H1 (cell line): ENCODE data around the gene KLF5. TPM values are rescaled to one million over a fixed set of nuclear protein-coding genes. Genes with fewer than 3 reads are reported as not detected.

Experiments
- CTCF ChIA-PET: fragments of 300-600 bp; sonication (Branson Sonifier 250); formaldehyde crosslinking; loops from one replicate; lab custom pipeline; 2021; ENCODE audit not compliant: partially characterized antibody; lab: Charles Lee
- POLR2A ChIA-PET: fragments of 300-600 bp; sonication (Branson Sonifier 250); formaldehyde crosslinking; loops from one replicate; lab custom pipeline; 2021; ENCODE audit warnings: inconsistent platforms; ENCODE audit not compliant: partially characterized antibody; lab: Charles Lee
- DNase-seq, 2 experiments: peaks; one replicate each; pipeline versions ENCODE4 v3.0.0 to v3.0.0-alpha.2; 2010 to 2022; ENCODE audit warnings: low spot score in 2 of 2, low read depth in 1 of 2, mixed read lengths in 1 of 2
- FAIRE-seq: peaks from 2 replicates; lab custom pipeline; 2011; peaks lifted over from hg19 to GRCh38; lab: Jason Lieb, UNC
- H2AFZ ChIP-seq: 2 replicates; pipeline ENCODE4 v1.8.1; 2012; ENCODE audit warnings: low read length, inconsistent platforms
- H2AK5ac ChIP-seq: 2 replicates; pipeline ENCODE4 v1.6.1; 2013; ENCODE audit warnings: low read depth, low read length
- H2BK120ac ChIP-seq: replicated peaks from 2 replicates; pipeline ENCODE3; 2013; ENCODE audit warnings: low read depth, low read length, inconsistent platforms
- H2BK12ac ChIP-seq: 2 replicates; pipeline ENCODE4 v1.6.1; 2013; ENCODE audit warnings: low read depth, low read length
- H2BK15ac ChIP-seq: 2 replicates; pipeline ENCODE4 v1.6.1; 2013; ENCODE audit warnings: low read length
- H2BK20ac ChIP-seq: 2 replicates; pipeline ENCODE4 v1.6.1; 2013; ENCODE audit warnings: low read length
- H2BK5ac ChIP-seq: 2 replicates; pipeline ENCODE4 v1.6.1; 2013; ENCODE audit warnings: low read depth, low read length
- H3K14ac ChIP-seq: 2 replicates; pipeline ENCODE4 v1.6.1; 2013; ENCODE audit warnings: inconsistent platforms; ENCODE audit not compliant: insufficient read length
- H3K18ac ChIP-seq: 2 replicates; pipeline ENCODE4 v1.6.1; 2013; ENCODE audit warnings: low read length; ENCODE audit errors: extremely low read depth
- H3K23ac ChIP-seq: 2 replicates; pipeline ENCODE4 v1.6.1; 2013; ENCODE audit warnings: inconsistent platforms; ENCODE audit not compliant: insufficient read length
- H3K23me2 ChIP-seq: 2 replicates; pipeline ENCODE4 v1.6.1; 2013; ENCODE audit warnings: low read depth, low read length
- H3K27ac ChIP-seq: 2 replicates; pipeline ENCODE4 v1.6.1; 2011; ENCODE audit warnings: low read depth, low read length, inconsistent platforms
- H3K27me3 ChIP-seq, 4 experiments: replicated peaks in 1 of 4; 1 replicate in 1 of 4; 2 replicates in 3 of 4; pipeline versions ENCODE4 v1.6.1 to v1.8.1; 2011 to 2013; ENCODE audit warnings: low read length in 3 of 4, mild to moderate bottlenecking in 3 of 4, inconsistent platforms in 2 of 4, mixed read lengths in 2 of 4, moderate library complexity in 1 of 4; ENCODE audit not compliant: control insufficient read depth in 3 of 4, insufficient read depth in 3 of 4; ENCODE audit errors: extremely low read depth in 1 of 4
- H3K36me3 ChIP-seq, 4 experiments: 2 replicates each; pipeline versions ENCODE4 v1.6.1 to v1.8.1; 2011 to 2013; ENCODE audit warnings: mild to moderate bottlenecking in 4 of 4, low read length in 3 of 4, moderate library complexity in 2 of 4, control low read depth in 1 of 4, inconsistent platforms in 1 of 4; ENCODE audit not compliant: insufficient read depth in 4 of 4, control insufficient read depth in 2 of 4
- H3K4ac ChIP-seq: replicated peaks from 2 replicates; pipeline ENCODE3; 2013; ENCODE audit warnings: low read length, low read depth, mixed read lengths, inconsistent platforms; ENCODE audit not compliant: insufficient read length
- H3K4me1 ChIP-seq, 4 experiments: replicated peaks in 1 of 4; 1 replicate in 1 of 4; 2 replicates in 3 of 4; pipeline versions ENCODE4 v1.6.1 to v1.8.1; 2011 to 2013; ENCODE audit warnings: low read length in 3 of 4, inconsistent platforms in 2 of 4, mixed read lengths in 1 of 4; ENCODE audit not compliant: insufficient read depth in 4 of 4, control insufficient read depth in 3 of 4
- H3K4me2 ChIP-seq, 2 experiments: 2 replicates each; pipeline versions ENCODE4 v1.6.1 to v1.8.1; 2011 to 2013; ENCODE audit warnings: low read depth in 2 of 2, low read length in 2 of 2, control low read depth in 1 of 2, inconsistent platforms in 1 of 2, mild to moderate bottlenecking in 1 of 2; ENCODE audit not compliant: insufficient read depth in 1 of 2
- H3K4me3 ChIP-seq, 4 experiments: fragments of 200-600, 300-600 bp in 1 of 4; sonication (generic), shearing (Covaris generic), sonication (Bioruptor Twin) in 1 of 4; 2 replicates each; pipeline versions ENCODE4 v1.5.1 to v1.8.1; 2011 to 2016; ENCODE audit warnings: low read length in 4 of 4, low read depth in 3 of 4, control low read depth in 2 of 4, inconsistent platforms in 2 of 4, mild to moderate bottlenecking in 2 of 4, mixed read lengths in 1 of 4, moderate library complexity in 1 of 4; ENCODE audit not compliant: insufficient read depth in 2 of 4; ENCODE audit errors: extremely low read depth in 1 of 4
- H3K56ac ChIP-seq: replicated peaks from 2 replicates; pipeline ENCODE3; 2013; ENCODE audit warnings: low read depth, mild to moderate bottlenecking, mixed read lengths, low read length, inconsistent platforms; ENCODE audit not compliant: insufficient read length
- H3K79me1 ChIP-seq: 2 replicates; pipeline ENCODE4 v1.6.1; 2013; ENCODE audit warnings: low read depth, low read length, control low read depth
- H3K79me2 ChIP-seq, 2 experiments: 2 replicates each; pipeline versions ENCODE4 v1.6.1 to v1.8.1; 2012 to 2013; ENCODE audit warnings: low read length in 2 of 2, mild to moderate bottlenecking in 2 of 2, inconsistent platforms in 1 of 2; ENCODE audit not compliant: insufficient read depth in 2 of 2, control insufficient read depth in 1 of 2
- H3K9ac ChIP-seq, 4 experiments: replicated peaks in 1 of 4; 1 replicate in 1 of 4; 2 replicates in 3 of 4; pipeline versions ENCODE4 v1.6.1 to v1.8.1; 2011 to 2013; ENCODE audit warnings: low read depth in 3 of 4, low read length in 3 of 4, control low read depth in 2 of 4, mild to moderate bottlenecking in 2 of 4, moderate library complexity in 2 of 4, inconsistent platforms in 1 of 4; ENCODE audit errors: extremely low read depth in 1 of 4
- H3K9me3 ChIP-seq, 2 experiments: 2 replicates each; pipeline versions ENCODE4 v1.6.1 to v1.8.1; 2012 to 2013; ENCODE audit warnings: mild to moderate bottlenecking in 2 of 2, moderate library complexity in 2 of 2, control low read depth in 1 of 2, inconsistent platforms in 1 of 2, low read depth in 1 of 2, low read length in 1 of 2, mixed read lengths in 1 of 2; ENCODE audit not compliant: insufficient read depth in 2 of 2
- H4K20me1 ChIP-seq, 2 experiments: replicated peaks in 1 of 2; 2 replicates each; pipeline versions ENCODE3 to v1.8.1; 2011 to 2013; ENCODE audit warnings: inconsistent platforms in 2 of 2, low read length in 2 of 2, mild to moderate bottlenecking in 1 of 2; ENCODE audit not compliant: insufficient read depth in 2 of 2, control insufficient read depth in 1 of 2
- H4K5ac ChIP-seq: 2 replicates; pipeline ENCODE4 v1.6.1; 2013; ENCODE audit warnings: low read length, low read depth, mixed read lengths, inconsistent platforms; ENCODE audit not compliant: insufficient read length
- H4K8ac ChIP-seq: 2 replicates; pipeline ENCODE4 v1.8.0; 2013; ENCODE audit warnings: mild to moderate bottlenecking, moderate library complexity, low read length, inconsistent platforms; ENCODE audit not compliant: insufficient read depth; ENCODE audit errors: extremely low read depth
- H4K91ac ChIP-seq: replicated peaks from 2 replicates; pipeline ENCODE3; 2013; ENCODE audit warnings: low read length, mixed read lengths, inconsistent platforms; ENCODE audit not compliant: insufficient read length
- BCL11A ChIP-seq, 2 experiments: IDR thresholded peaks; one replicate each; pipeline ENCODE4 v1.6.1; 2011; ENCODE audit warnings: low read depth in 2 of 2, low read length in 2 of 2, mild to moderate bottlenecking in 2 of 2
- CBX8 ChIP-seq: fragments of 300-800, 300-1000 bp; sonication (generic); IDR thresholded peaks from 2 replicates; pipeline ENCODE4 v1.7.1; 2016; ENCODE audit warnings: low read depth, low read length, borderline replicate concordance
- CEBPB ChIP-seq: IDR thresholded peaks from 2 replicates; pipeline ENCODE4 v1.6.1; 2012; ENCODE audit warnings: low read depth, low read length
- CHD1 ChIP-seq: IDR thresholded peaks from 2 replicates; pipeline ENCODE4 v1.6.1; 2012; ENCODE audit warnings: low read depth, low read length, improper control_type of control experiment
- EP300 ChIP-seq, 2 experiments: IDR thresholded peaks; 1 replicate in 1 of 2; 2 replicates in 1 of 2; pipeline ENCODE4 v1.6.1; 2011 to 2012; ENCODE audit warnings: low read depth in 2 of 2, low read length in 2 of 2, mild to moderate bottlenecking in 2 of 2, borderline replicate concordance in 1 of 2, inconsistent platforms in 1 of 2, moderate library complexity in 1 of 2
- GTF2F1 ChIP-seq: IDR thresholded peaks from 2 replicates; pipeline ENCODE4 v1.6.1; 2012; ENCODE audit warnings: low read depth, low read length, improper control_type of control experiment, borderline replicate concordance
- KDM4A ChIP-seq: IDR thresholded peaks from one replicate; pipeline ENCODE4 v1.7.1; 2012; ENCODE audit warnings: low read depth, mild to moderate bottlenecking, moderate library complexity, low read length, inconsistent platforms; ENCODE audit not compliant: severe bottlenecking
- NANOG ChIP-seq: IDR thresholded peaks from 2 replicates; pipeline ENCODE4 v1.6.1; 2011; ENCODE audit warnings: low read length, low read depth, mild to moderate bottlenecking, inconsistent platforms; ENCODE audit not compliant: insufficient read depth, poor library complexity, severe bottlenecking
- POLR2AphosphoS5 ChIP-seq: IDR thresholded peaks from 2 replicates; pipeline ENCODE4 v1.6.1; 2011; ENCODE audit warnings: low read depth, low read length
- TAF1 ChIP-seq: IDR thresholded peaks from 2 replicates; pipeline ENCODE4 v1.6.1; 2011; ENCODE audit warnings: mild to moderate bottlenecking, low read depth, low read length
- ZNF274 ChIP-seq: IDR thresholded peaks from 2 replicates; pipeline ENCODE4 v1.7.0; 2012; ENCODE audit warnings: low read length, borderline replicate concordance; ENCODE audit errors: extremely low read depth
- WGBS, 2 experiments: shearing (Covaris generic) in 1 of 2; methylation state at CpG; one replicate each; pipeline versions ENCODE4 v1.1.6 to v1.1.7; 2013 to 2015; ENCODE audit warnings: low lambda C conversion rate in 2 of 2, mixed read lengths in 2 of 2, inconsistent platforms in 1 of 2, low coverage in 1 of 2, missing lambda C conversion rate in 1 of 2; ENCODE audit not compliant: insufficient replicate concordance in 2 of 2, insufficient coverage in 1 of 2, insufficient read length in 1 of 2; ENCODE audit errors: extremely low coverage in 1 of 2, missing lambda C conversion rate in 1 of 2; 5-methylcytosine and 5-hydroxymethylcytosine counted together
- polyA plus RNA-seq, 7 experiments: library from polyadenylated mRNA; depleted of rRNA in 3 of 7; stranded (reverse) in 5 of 7; unstranded in 2 of 7; fragments of >200 nt in 5 of 7; fragments of 200-250 nt in 2 of 7; gene quantifications; 1 replicate in 5 of 7; 2 replicates in 1 of 7; 4 replicates in 1 of 7; pipeline versions ENCODE4 v1.2.1 to v1.2.3, GENCODE V29; 2011 to 2013; ENCODE audit warnings: missing spikeins in 2 of 7, mixed read lengths in 2 of 7
- total RNA-seq: library from RNA; stranded (reverse); fragmentation: NEBNext Ultra II Directional; extraction: Animal tissue kit (Norgen Biotek cat#: 25700); gene quantifications from 2 replicates; pipeline ENCODE4 v1.2.1, GENCODE V29; 2021
- TF ChIP-seq, protein P1 (sequence below): IDR thresholded peaks from 2 replicates; pipeline ENCODE4 v1.6.1; 2012; ENCODE audit warnings: inconsistent platforms

Gene KLF5
- total and polyA plus RNA-seq, 2 of the 8 experiments (the other 6 are each of a cell fraction or from before 2014, with no cell fraction given), result 1.2 to 2.3 TPM

DNA sequence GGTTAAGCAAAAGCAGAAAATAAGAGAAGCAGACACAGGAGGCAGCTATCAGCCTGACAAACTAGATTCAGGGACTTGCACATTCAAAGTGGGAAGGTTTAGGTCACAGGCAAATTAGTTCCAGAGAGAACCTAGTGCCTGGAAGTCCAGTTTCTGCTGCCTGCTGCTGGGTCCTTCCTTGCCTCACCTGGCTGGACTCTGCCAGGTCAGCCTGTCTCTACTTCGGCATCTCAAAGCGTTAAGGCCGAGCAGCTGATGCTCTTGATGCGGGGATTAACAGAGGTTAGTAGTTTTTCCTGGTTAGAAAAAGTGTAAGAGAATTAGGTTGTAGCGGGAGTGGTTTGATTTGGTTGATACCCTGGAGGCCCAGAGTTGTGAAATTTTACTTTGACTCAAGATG, 52.0 kb downstream of the KLF5 start:
- Histone ChIP-seq H3K14ac (no peak overlapping the region), H3K4ac (no peak overlapping the region), H2BK120ac (no peak overlapping the region), H3K23me2 (no peaks in the 10 kb centered on the region), H3K4me2 (no peak overlapping the region), H3K79me1 (no peaks in the 10 kb centered on the region), H2AK5ac (no peak overlapping the region), H3K4me3 (no peak overlapping the region), H3K56ac (no peak overlapping the region), H3K4me1 (no peaks in the 10 kb centered on the region), H3K36me3 (no peaks in the 10 kb centered on the region), H2BK20ac (no peak overlapping the region), H4K8ac (no peak overlapping the region), H3K9ac (no peak overlapping the region), H4K91ac (no peak overlapping the region), H4K5ac (no peak overlapping the region), H2BK5ac (no peak overlapping the region), H2AFZ (no peak overlapping the region; the same call in 1 of the 2 replicates), H3K9me3 (no peaks in the 10 kb centered on the region), H3K27me3 (no peaks in the 10 kb centered on the region), H3K23ac (no peak overlapping the region), H2BK12ac (no peak overlapping the region), H3K79me2 (no peaks in the 10 kb centered on the region), H3K18ac (no peak overlapping the region), H2BK15ac (no peak overlapping the region), H3K27ac (no peak overlapping the region), H4K20me1 (no peaks in the 10 kb centered on the region)
- CTCF ChIA-PET, result no interaction called here
- POLR2A ChIA-PET, result no interaction called here
- FAIRE-seq, result no peak
- TF ChIP-seq CHD1 (no peak), POLR2AphosphoS5 (no peak), NANOG (no peak), KDM4A (no peak), CEBPB (no peak), TAF1 (no peak), EP300 (IDR thresholded peaks at IDR 0.05; ENCODE audit: borderline replicate concordance in 1 of 2, low read depth in 2 of 2, low read length in 2 of 2) (no peak), BCL11A (IDR thresholded peaks at IDR 0.05; ENCODE audit: low read depth in 2 of 2, low read length in 2 of 2) (no peak), GTF2F1 (no peak), CBX8 (no peak), ZNF274 (no peak)
- TF ChIP-seq, protein P1, sequence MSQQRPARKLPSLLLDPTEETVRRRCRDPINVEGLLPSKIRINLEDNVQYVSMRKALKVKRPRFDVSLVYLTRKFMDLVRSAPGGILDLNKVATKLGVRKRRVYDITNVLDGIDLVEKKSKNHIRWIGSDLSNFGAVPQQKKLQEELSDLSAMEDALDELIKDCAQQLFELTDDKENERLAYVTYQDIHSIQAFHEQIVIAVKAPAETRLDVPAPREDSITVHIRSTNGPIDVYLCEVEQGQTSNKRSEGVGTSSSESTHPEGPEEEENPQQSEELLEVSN, result no peak
- no peak for DNase-seq
- 96% methylated on average over 5 of the region's 5 CpGs; no CpG with 5 or more reads in 1 of the 2 experiments for WGBS, 2 experiments
